ENCODE results near the gene DNAI4. TPM values are rescaled to one million over a fixed set of nuclear protein-coding genes. Genes with fewer than 3 reads are reported as not detected.

Gene DNAI4
- total RNA-seq, 4 donors from 2014 or later = 30.6 to 99.5 (median 55.4) TPM

GRCh38 chr1:66778969-66779368 is 145.7 kb downstream of the DNAI4 start:
- no peaks in the 10 kb centered on the region for H3K36me3 ChIP-seq
- TF ChIP-seq CTCF (IDR thresholded peaks at IDR 0.05) (no peak), POLR2A (IDR thresholded peaks at IDR 0.05) (no peak)
- H3K27me3 ChIP-seq = no peaks in the 10 kb centered on the region
- no peak for DNase-seq
- no peaks in the 10 kb centered on the region for H3K9me3 ChIP-seq
- H3K4me3 ChIP-seq = no peak overlapping the region
- H3K4me1 ChIP-seq = no peaks in the 10 kb centered on the region
- intact Hi-C loops (cut with DNase I; ENCODE audit: low total_unique reads) = no loop called here
- H3K27ac ChIP-seq = no peak overlapping the region

- TF ChIP-seq POLR2A (IDR thresholded peaks at IDR 0.05) (no peak), CTCF (IDR thresholded peaks at IDR 0.05) (no peak)
- Histone ChIP-seq H3K4me1 (no peaks in the 10 kb centered on the region), H3K27ac (no peak overlapping the region), H3K27me3 (no peaks in the 10 kb centered on the region), H3K4me3 (no peak overlapping the region), H3K36me3 (no peaks in the 10 kb centered on the region), H3K9me3 (no peaks in the 10 kb centered on the region)
- intact Hi-C loops (cut with DNase I; ENCODE audit: low total_unique reads) = no loop called here
- no peak for DNase-seq
Observed at GRCh38 chr1:66778266-66778665, 146.4 kb downstream of the DNAI4 start.

- no peak for DNase-seq
- no peaks in the 10 kb centered on the region for H3K4me1 ChIP-seq
- H3K9me3 ChIP-seq = no peaks in the 10 kb centered on the region
- intact Hi-C loops (cut with DNase I; ENCODE audit: low total_unique reads) = no loop called here
- H3K27ac ChIP-seq = no peak overlapping the region
- TF ChIP-seq POLR2A (IDR thresholded peaks at IDR 0.05) (no peak), CTCF (IDR thresholded peaks at IDR 0.05) (no peak)
- no peak overlapping the region for H3K4me3 ChIP-seq
- H3K27me3 ChIP-seq = no peaks in the 10 kb centered on the region
- H3K36me3 ChIP-seq = no peaks in the 10 kb centered on the region
Observed at GRCh38 chr1:66777831-66778230, 146.8 kb downstream of the DNAI4 start.

- no peak for TF ChIP-seq CTCF (IDR thresholded peaks at IDR 0.05)
- TF ChIP-seq POLR2A (IDR thresholded peaks at IDR 0.05) = no peak
- intact Hi-C loops (cut with DNase I; ENCODE audit: low total_unique reads) = no loop called here
- Histone ChIP-seq H3K4me3 (no peak overlapping the region), H3K27me3 (no peaks in the 10 kb centered on the region), H3K36me3 (no peaks in the 10 kb centered on the region), H3K9me3 (no peaks in the 10 kb centered on the region), H3K4me1 (no peaks in the 10 kb centered on the region), H3K27ac (no peak overlapping the region)
- DNase-seq = no peak
Observed at GRCh38 chr1:66775646-66776045, 149.0 kb downstream of the DNAI4 start.

- Histone ChIP-seq H3K4me1 (no peaks in the 10 kb centered on the region), H3K27ac (no peak overlapping the region), H3K9me3 (no peaks in the 10 kb centered on the region), H3K36me3 (no peaks in the 10 kb centered on the region), H3K4me3 (no peak overlapping the region), H3K27me3 (no peaks in the 10 kb centered on the region)
- no peak for TF ChIP-seq POLR2A (IDR thresholded peaks at IDR 0.05)
- TF ChIP-seq CTCF (IDR thresholded peaks at IDR 0.05) = no peak
- intact Hi-C loops (cut with DNase I; ENCODE audit: low total_unique reads) = no loop called here
- no peak for DNase-seq
Observed at GRCh38 chr1:66774438-66774837, 150.2 kb downstream of the DNAI4 start.
